ENCODE results near the gene FAHD2A. TPM values are rescaled to one million over a fixed set of nuclear protein-coding genes. Genes with fewer than 3 reads are reported as not detected.
"Not testable (repeated sequence)": the region's sequence is repeated elsewhere in the genome, so short reads cannot be mapped to it uniquely, and the experiment has no call there.

Gene FAHD2A
- total RNA-seq, 1 experiment from 2014 or later: 26.2 TPM

DNA sequence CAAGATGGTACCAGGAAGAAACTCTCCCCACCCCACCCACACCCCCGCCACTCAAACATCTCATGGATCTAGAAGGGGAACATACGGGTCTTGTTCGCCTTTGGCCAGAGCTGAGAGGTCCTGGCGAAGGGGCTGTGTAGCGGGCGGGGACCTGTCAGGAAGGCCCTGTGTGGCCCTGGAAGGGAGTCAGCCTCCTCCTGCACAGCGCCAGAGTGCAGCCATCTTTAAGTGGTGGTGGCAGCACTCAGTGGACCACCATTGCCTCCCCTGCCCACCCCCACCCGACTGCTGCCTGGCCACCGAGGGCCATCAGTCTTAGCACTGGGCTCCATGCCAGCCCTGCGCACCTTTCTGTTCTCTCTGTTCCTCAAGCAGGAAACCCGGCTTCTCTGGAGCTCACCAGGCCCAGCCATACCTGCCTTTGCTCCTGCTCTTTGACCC lies 11.6 kb upstream of the FAHD2A start:
- DNase-seq (ENCODE audit: low spot score): no peak

DNA sequence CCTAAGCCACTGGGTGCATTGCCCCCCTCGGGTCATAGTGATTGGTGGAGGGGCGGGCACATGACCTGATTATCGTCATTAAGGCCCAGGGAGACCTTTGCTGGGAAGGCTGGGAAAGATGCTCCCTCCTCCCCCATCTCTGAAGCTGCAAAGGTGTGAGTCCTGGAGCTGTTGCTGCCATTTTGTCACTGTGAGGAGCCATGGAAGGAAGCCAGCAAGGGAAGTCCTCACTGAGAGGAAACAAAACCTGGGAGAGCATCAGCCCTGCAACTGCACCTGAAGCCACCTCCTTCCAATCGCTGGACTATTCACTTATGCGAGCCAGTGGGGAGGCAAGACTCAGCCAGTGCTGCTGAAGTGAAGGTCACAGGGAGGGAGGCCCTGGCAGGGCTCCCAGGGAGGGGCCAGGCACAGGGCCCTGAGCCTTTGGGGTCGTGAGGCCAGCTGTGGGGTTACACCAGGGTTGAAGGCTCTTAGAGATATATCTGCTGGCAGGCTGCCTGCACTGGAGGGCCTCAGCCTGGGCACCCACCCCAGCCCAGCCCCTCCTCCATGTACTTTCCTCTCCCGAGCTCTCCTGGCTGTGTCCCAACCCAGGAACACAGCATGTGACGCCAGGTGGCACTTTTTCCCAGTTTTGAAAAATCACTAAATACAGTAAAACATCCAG lies 10.7 kb upstream of the FAHD2A start:
- DNase-seq (ENCODE audit: low spot score): no peak

DNA sequence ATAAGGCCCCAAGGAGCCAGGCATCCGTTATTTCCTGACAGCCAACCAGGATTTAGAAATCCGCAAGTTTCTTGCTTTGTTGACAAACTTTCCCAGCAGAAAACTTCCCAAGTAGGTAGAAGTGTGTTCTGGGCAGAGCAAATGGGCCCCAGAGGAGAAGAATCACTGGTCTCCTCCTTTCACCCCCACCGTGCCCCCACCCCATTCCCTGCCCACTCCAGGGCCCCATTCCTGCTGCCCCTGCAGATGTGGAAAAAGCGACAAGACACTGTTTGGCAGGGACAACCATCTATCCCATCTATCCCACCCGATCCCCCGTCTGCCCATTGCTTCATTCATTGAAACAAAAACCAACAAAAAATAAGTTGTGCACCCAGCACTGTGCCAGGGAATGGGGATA lies 10.2 kb upstream of the FAHD2A start:
- no peak for DNase-seq (ENCODE audit: low spot score)

- no peak for DNase-seq (ENCODE audit: low spot score)
These were observed 9.6 kb upstream of the FAHD2A start for GRCh38 chr2:95392730-95393455.

DNA sequence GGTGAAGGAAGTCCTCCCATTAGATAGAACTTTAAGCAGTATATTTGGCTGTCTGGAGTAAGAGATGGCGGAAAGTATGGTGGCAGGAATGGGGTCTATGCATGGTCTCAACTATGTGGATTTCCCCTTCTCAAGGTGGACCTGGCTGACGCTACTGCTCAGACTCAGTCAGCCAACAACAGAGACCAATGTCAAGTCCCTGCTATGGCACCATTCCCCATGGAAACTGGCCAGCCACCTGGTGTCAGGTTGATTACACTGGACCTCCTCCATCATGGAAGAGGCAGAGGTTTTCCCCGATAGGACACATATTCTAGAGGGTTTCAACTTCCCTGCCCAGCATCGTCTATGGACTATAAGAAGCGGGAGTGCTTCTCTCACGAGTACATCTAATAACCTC lies 8.6 kb upstream of the FAHD2A start:
- no peak for DNase-seq (ENCODE audit: low spot score)

- DNase-seq (ENCODE audit: low spot score): no peak
These were observed 3.4 kb upstream of the FAHD2A start for GRCh38 chr2:95399061-95399460.

DNA sequence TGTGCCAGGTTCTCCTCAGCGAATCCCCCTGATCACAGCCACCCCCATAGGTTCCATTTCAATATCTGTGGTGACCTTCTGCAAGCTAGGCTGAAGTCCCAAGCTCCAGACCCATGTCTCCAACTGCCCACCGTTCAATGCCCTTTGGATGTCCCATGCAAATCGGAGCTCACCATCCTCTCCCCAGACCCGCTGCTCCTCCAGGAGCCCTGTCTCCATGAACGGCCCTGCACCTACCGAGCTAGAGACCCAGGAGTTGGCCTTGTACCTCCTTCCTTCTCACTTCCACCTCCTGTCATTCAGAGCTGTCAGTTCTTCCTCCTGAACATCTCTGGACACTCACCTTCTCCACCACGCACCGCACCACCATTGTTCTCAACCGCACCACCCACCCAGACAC lies 1.0 kb upstream of the FAHD2A start:
- no peak for DNase-seq (ENCODE audit: low spot score)

DNA sequence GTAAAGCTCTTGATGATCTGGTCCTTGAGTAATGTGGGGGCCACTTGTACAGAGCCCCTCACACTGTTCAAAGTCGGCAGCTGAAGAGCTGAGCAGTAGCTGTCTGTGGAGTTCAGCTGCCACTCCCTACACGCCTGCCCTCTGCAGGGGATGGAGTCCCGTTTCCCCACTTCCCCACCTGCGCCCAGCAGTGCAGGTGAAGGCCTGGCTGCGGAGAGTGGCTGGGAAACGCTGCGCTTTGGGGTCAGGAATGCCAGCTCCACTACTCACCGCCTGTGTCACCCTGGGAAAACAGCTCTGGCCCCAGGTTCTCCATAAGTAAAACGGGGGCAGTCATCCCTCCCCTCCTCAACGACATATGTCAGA lies 521 bp upstream of the FAHD2A start:
- not testable (repeated sequence) for DNase-seq (ENCODE audit: low spot score)

GRCh38 chr2:95403204-95403721 lies 755 bp downstream of the FAHD2A start:
- DNase-seq (ENCODE audit: low spot score): peak; percentile 48

DNA sequence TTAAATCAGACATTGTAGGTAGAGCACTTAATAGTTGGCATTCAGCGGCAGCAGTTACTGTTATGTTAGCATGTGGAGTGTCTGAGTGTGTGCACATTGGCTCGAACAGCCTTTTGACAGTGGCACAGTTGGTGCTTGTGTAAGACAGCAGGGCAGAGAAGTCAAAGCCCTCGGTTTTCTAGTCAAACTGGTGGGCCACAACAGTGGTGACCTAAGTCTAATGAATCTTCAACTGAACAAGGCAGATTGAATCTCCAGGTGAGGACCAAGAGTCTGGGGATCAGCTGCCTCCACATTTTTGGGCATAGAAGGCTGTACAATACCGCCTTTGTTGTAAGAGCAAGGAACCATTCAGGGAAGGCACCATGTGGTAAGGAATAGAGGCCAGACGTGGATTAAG lies 1.3 kb downstream of the FAHD2A start:
- not testable (repeated sequence) for DNase-seq (ENCODE audit: low spot score)

- not testable (repeated sequence) for DNase-seq (ENCODE audit: low spot score)
These were observed 2.2 kb downstream of the FAHD2A start for GRCh38 chr2:95404676-95405075.

DNA sequence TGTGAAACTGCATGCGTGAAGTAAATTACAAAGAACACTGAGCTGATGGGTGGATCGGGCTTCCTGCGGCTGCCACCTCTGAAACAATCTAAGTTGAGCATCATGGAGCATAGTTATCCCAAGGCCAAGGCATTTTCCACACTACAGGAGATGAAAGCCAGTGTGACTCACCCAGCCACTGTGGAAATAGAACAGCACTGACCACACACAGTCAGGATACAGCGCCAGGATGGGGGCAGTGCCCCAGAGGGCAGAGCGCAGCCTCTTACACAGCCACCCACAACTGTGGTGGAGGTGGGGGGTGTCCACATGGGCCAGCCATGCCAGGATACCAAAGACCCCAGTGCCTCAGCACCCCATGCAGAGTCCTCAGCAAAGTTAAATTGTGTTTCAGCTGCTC lies 8.7 kb downstream of the FAHD2A start:
- DNase-seq (ENCODE audit: low spot score): not testable (repeated sequence)

DNA sequence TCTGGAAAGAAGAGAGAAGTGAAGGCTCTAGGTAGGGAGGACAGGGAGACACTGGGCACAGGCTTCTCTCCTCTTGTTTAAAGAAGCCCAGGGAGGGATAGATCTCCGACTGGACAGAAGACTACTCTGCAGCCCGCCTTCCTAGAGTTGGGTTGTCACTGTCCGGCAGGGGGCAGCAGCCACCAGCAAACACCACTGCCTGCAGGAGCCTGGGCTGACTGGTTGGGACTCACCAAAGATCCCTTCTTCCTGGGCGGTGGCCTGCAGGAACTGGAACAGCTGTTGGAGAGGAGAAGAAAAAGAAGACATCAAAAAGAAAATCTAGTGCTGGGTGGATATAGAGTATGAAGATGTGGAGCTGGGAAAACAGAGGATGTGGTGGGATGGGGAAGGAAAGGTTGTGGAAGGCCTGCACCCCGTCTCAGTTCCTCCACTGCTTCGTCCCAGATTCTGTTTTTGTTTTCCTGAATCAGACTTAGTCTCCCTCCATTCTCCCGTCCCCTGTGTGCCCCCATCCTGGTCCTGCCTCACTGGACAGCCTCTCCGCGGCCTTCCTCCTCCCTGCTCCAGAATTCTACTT lies 11.6 kb downstream of the FAHD2A start:
- peak; percentile 84 for DNase-seq (ENCODE audit: low spot score)

DNA sequence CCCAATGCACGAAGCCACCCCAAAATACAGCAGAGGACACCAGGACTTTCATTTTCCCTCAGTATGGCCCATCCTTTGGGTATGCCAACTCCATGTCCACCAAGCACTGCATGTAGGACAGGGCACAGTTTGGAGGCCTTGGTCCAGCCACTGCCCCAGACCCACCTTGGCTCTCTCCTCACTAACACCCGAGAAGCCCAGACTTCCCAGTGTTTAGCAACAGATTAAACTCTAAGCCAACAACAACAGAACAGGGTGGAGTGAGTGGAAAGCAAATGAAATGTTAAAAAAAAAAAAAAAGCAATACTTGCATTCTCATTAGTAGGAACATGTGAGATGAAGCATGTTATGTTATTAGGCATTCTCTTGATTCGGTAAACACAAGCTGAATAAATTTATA lies 12.6 kb downstream of the FAHD2A start:
- not testable (repeated sequence) for DNase-seq (ENCODE audit: low spot score)

GRCh38 chr2:95415561-95415960 lies 13.1 kb downstream of the FAHD2A start:
- DNase-seq (ENCODE audit: low spot score): not testable (repeated sequence)

GRCh38 chr2:95427196-95427867 lies 24.8 kb downstream of the FAHD2A start:
- not testable (repeated sequence) for DNase-seq (ENCODE audit: low spot score)

DNA sequence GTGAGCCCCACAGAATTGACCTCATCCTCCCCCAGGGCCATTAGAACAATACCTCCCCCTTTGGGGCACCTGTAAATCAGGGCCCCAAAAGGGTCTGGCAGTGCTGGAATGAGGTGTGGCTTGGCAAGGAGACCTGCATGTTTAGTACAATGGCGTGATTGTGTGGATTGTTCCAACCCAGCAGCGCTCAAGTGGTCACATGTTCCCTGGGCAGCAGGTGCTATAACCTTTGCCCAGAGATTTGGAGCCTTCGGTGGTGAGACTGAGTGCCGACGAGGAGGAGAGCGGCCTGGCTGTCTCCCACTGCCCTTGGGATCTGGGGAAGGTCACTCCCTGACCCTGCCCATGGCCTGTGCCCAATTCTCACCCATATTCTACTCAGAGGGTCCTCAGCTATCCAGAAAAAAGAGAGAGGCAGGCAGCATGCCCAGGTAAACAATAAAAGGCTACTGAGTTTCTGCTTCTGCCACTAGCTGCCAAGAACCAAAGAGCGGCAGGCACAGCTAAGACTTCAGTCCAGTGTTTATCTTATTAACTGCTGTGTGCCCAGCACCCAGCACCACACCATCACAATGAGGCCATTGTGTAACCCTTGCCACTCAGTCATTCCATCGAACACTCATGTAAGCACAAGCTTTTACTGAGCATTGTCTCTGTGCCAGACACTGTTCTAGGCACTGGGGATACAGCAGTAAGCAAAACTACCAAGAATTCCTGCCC lies 27.4 kb downstream of the FAHD2A start:
- not testable (repeated sequence) for DNase-seq (ENCODE audit: low spot score)

GRCh38 chr2:95433373-95433772 lies 30.9 kb downstream of the FAHD2A start:
- not testable (repeated sequence) for DNase-seq (ENCODE audit: low spot score)

DNA sequence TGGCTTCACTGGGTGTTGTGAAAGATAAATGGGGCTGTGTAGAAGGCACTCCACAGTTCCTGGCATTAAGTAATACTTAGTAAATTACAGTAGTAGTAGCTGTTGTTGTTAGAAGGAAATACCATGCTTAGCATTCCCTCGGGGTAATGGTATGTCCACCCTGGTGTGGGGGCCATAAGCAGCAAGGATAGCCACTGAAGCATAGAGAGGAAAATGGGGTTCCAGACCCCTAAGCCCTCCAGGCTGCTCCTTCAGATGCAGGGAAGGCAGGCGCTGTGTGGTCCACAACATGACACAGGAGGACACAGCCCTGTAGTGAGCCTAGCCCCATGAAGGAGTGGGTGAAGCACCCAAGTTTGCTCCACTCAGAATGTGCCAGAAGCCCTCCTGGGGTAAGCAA lies 31.5 kb downstream of the FAHD2A start:
- not testable (repeated sequence) for DNase-seq (ENCODE audit: low spot score)

GRCh38 chr2:95434507-95435076 lies 32.1 kb downstream of the FAHD2A start:
- not testable (repeated sequence) for DNase-seq (ENCODE audit: low spot score)

All from HT-29 (cell line).